HG02938 (cell line): ENCODE data around the gene LCMT1.
"Not testable (repeated sequence)": the region's sequence is repeated elsewhere in the genome, so short reads cannot be mapped to it uniquely, and the experiment has no call there.

ENCODE experiments used
- ATAC-seq: cut with Tn5 transposase; IDR thresholded peaks from one replicate; pipeline ENCODE4 v1.9.1; 2021; ENCODE audit warnings: mild to moderate bottlenecking, moderate library complexity; ENCODE audit not compliant: unreplicated experiment

Gene LCMT1

GRCh38 chr16:25111403-25112166, at the start of gene LCMT1:
TSS of gene LCMT1 (plus strand) at chr16:25111742. CDS start at chr16:25111884, 142 bp downstream.
- ATAC-seq, result peak; percentile 90

GRCh38 chr16:25063102-25063501, 48.4 kb upstream of the LCMT1 start:
- no peak for ATAC-seq

GRCh38 chr16:25063865-25064264, 47.7 kb upstream of the LCMT1 start:
- no peak for ATAC-seq

GRCh38 chr16:25064281-25064680, 47.3 kb upstream of the LCMT1 start:
- not testable (repeated sequence) for ATAC-seq

GRCh38 chr16:25064937-25065336, 46.6 kb upstream of the LCMT1 start:
- ATAC-seq, result no peak

GRCh38 chr16:25065899-25066298, 45.6 kb upstream of the LCMT1 start:
- no peak for ATAC-seq

GRCh38 chr16:25066426-25066746, 45.2 kb upstream of the LCMT1 start:
- peak; percentile 15 for ATAC-seq

- ATAC-seq, result peak; percentile 84
Measured at GRCh38 chr16:25066747-25067631, 44.6 kb upstream of the LCMT1 start.

- ATAC-seq, result no peak
Measured at GRCh38 chr16:25073854-25074253, 37.7 kb upstream of the LCMT1 start.

- no peak for ATAC-seq
Measured at GRCh38 chr16:25078386-25078978, 33.1 kb upstream of the LCMT1 start.

- no peak for ATAC-seq
Measured at GRCh38 chr16:25079637-25080378, 31.7 kb upstream of the LCMT1 start.

- ATAC-seq, result no peak
Measured at GRCh38 chr16:25080420-25081131, 31.0 kb upstream of the LCMT1 start.

- no peak for ATAC-seq
Measured at GRCh38 chr16:25081702-25082101, 29.8 kb upstream of the LCMT1 start.

GRCh38 chr16:25083065-25083464, 28.5 kb upstream of the LCMT1 start:
- no peak for ATAC-seq

GRCh38 chr16:25083701-25084100, 27.8 kb upstream of the LCMT1 start:
- ATAC-seq, result no peak

GRCh38 chr16:25084797-25085196, 26.7 kb upstream of the LCMT1 start:
- ATAC-seq, result no peak

- no peak for ATAC-seq
Measured at GRCh38 chr16:25087761-25088160, 23.8 kb upstream of the LCMT1 start.

- no peak for ATAC-seq
Measured at GRCh38 chr16:25089351-25089750, 22.2 kb upstream of the LCMT1 start.

- no peak for ATAC-seq
Measured at GRCh38 chr16:25092441-25092840, 19.1 kb upstream of the LCMT1 start.
